ENCODE data around the gene LTBP2.

Gene LTBP2

GRCh38 chr14:74526854-74527585 lies 85.0 kb downstream of the LTBP2 start:
- no peak for DNase-seq (ENCODE audit: low read depth)

GRCh38 chr14:74525361-74525851 lies 86.6 kb downstream of the LTBP2 start:
- no peak for DNase-seq (ENCODE audit: low read depth)

GRCh38 chr14:74524812-74525135 lies 87.3 kb downstream of the LTBP2 start:
- DNase-seq (ENCODE audit: low read depth), result no peak

- DNase-seq (ENCODE audit: low read depth), result no peak
Measured at GRCh38 chr14:74524076-74524811, 87.8 kb downstream of the LTBP2 start.

GRCh38 chr14:74522740-74523139 lies 89.3 kb downstream of the LTBP2 start:
- no peak for DNase-seq (ENCODE audit: low read depth)

- DNase-seq (ENCODE audit: low read depth), result no peak
Measured at GRCh38 chr14:74521756-74522155, 90.3 kb downstream of the LTBP2 start.

- DNase-seq (ENCODE audit: low read depth), result no peak
Measured at GRCh38 chr14:74519316-74520074, 92.5 kb downstream of the LTBP2 start.

- DNase-seq (ENCODE audit: low read depth), result no peak
Measured at GRCh38 chr14:74518221-74518620, 93.8 kb downstream of the LTBP2 start.

GRCh38 chr14:74517731-74518130 lies 94.3 kb downstream of the LTBP2 start:
- no peak for DNase-seq (ENCODE audit: low read depth)

GRCh38 chr14:74516451-74517160 lies 95.4 kb downstream of the LTBP2 start:
- no peak for DNase-seq (ENCODE audit: low read depth)

- no peak for DNase-seq (ENCODE audit: low read depth)
Measured at GRCh38 chr14:74515891-74516412, 96.1 kb downstream of the LTBP2 start.

GRCh38 chr14:74514471-74514941 lies 97.5 kb downstream of the LTBP2 start:
- no peak for DNase-seq (ENCODE audit: low read depth)

- no peak for DNase-seq (ENCODE audit: low read depth)
Measured at GRCh38 chr14:74511966-74512830, 99.8 kb downstream of the LTBP2 start.

- no peak for DNase-seq (ENCODE audit: low read depth)
Measured at GRCh38 chr14:74510959-74511409, 101.1 kb downstream of the LTBP2 start.

- DNase-seq (ENCODE audit: low read depth), result no peak
Measured at GRCh38 chr14:74510223-74510931, 101.7 kb downstream of the LTBP2 start.

- DNase-seq (ENCODE audit: low read depth), result no peak
Measured at GRCh38 chr14:74509587-74510222, 102.3 kb downstream of the LTBP2 start.

- no peak for DNase-seq (ENCODE audit: low read depth)
Measured at GRCh38 chr14:74508844-74509428, 103.1 kb downstream of the LTBP2 start.

- DNase-seq (ENCODE audit: low read depth), result no peak
Measured at GRCh38 chr14:74508292-74508731, 103.7 kb downstream of the LTBP2 start.

- DNase-seq (ENCODE audit: low read depth), result no peak
Measured at GRCh38 chr14:74507840-74508239, 104.2 kb downstream of the LTBP2 start.

Data from activated T-cell treated with anti-CD3 and anti-CD28 coated beads for 48 hours (primary cell).